Astrocyte of the cerebellum (primary cell): ENCODE data around the gene MYO5A.
A peak's percentile ranks its signal among the peaks of the same experiment; 100 is the strongest.
"Not testable (repeated sequence)": the region's sequence is repeated elsewhere in the genome, so short reads cannot be mapped to it uniquely, and the experiment has no call there.

Experiments
- DNase-seq: peaks from one replicate; pipeline ENCODE4 v3.0.0-alpha.2; 2011; ENCODE audit warnings: low read depth
- H3K4me3 ChIP-seq: 2 replicates; pipeline ENCODE4 v1.5.1; 2011; ENCODE audit warnings: mild to moderate bottlenecking, low read depth, low read length, moderate library complexity
- in situ Hi-C: cut with HindIII; loops from 2 replicates; pipeline ENCODE4 v1.10.0; 2017; ENCODE audit warnings: low sequenced_read_pairs
- TF ChIP-seq, protein P1 (sequence below): IDR thresholded peaks from 2 replicates; pipeline ENCODE4 v1.5.1; 2012; ENCODE audit warnings: low read length, low read depth, moderate library complexity, mild to moderate bottlenecking; ENCODE audit errors: missing control alignments

The MYO5A gene

DNA sequence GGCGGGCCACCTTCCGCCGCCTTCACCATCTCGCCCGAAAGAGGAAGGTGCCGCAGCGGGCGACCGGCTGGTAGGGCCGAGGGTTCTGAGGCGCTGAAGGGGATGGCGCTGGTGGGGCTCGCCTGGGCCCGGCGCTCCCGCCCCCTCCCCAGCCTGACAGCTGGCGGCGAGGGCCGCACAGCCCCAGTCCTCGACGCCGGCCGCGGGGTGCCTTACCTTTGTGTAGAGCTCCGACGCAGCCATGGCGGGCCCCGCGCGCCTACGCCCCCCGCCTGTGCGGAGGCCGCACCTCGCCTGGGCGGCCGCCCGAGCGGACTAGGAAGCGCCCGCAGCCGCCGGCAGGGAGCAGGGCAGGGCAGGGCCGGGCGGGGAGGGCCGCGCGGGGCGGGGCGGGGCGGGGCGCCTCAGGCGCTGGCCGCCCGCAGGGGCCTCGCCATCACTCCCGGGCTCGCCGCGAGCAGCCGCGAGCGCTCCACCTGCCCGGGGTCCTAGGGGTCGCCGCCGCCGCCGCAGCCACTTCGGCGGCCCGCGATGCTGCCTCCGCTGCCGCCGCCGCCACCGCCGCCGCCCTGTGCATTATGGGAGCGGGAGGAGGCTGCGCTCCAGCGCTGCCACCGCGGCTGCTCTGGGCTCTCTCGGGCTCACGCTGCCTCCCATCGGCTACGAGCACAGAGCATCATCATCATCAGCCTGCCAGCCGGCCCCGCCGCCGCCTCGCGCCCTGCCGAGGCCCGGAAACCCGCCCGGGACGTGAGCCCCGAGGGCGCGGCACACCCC, at the start of gene MYO5A:
Gene MYO5A (minus strand): TSS at position 317 of the 777 bp plus-strand sequence. CDS start 74 bp downstream, at position 243.
- in situ Hi-C loops, result no loop called here
- peak; percentile 18 for DNase-seq

DNA sequence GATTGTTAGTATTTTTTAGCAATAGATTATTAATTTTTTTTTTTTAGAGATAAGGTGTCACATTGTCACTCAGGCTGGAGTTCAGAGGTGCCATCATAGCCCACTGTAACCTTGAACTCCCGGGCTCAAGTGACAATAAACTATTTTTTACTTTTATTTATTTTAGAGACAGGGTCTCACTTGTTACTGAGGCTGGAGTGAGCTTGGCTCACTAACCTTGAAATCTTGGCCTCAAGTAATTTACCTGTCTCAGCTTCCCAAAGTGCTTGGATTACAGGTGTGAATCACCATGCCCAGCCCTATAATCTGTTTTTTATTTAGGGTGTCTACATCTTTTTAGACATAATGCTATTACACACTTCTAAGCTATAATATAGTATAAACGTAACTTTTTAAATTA, 48.0 kb upstream of the MYO5A start:
- in situ Hi-C loops, result no loop called here
- TF ChIP-seq, protein P1, sequence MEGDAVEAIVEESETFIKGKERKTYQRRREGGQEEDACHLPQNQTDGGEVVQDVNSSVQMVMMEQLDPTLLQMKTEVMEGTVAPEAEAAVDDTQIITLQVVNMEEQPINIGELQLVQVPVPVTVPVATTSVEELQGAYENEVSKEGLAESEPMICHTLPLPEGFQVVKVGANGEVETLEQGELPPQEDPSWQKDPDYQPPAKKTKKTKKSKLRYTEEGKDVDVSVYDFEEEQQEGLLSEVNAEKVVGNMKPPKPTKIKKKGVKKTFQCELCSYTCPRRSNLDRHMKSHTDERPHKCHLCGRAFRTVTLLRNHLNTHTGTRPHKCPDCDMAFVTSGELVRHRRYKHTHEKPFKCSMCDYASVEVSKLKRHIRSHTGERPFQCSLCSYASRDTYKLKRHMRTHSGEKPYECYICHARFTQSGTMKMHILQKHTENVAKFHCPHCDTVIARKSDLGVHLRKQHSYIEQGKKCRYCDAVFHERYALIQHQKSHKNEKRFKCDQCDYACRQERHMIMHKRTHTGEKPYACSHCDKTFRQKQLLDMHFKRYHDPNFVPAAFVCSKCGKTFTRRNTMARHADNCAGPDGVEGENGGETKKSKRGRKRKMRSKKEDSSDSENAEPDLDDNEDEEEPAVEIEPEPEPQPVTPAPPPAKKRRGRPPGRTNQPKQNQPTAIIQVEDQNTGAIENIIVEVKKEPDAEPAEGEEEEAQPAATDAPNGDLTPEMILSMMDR, result no peak
- DNase-seq, result no peak
- no peak overlapping the region for H3K4me3 ChIP-seq

More for the DNA sequence above, at the start of gene MYO5A:
- peak within 1 kb of the TSS; percentile 62 for H3K4me3 ChIP-seq
- TF ChIP-seq, protein P1, result no peak

DNA sequence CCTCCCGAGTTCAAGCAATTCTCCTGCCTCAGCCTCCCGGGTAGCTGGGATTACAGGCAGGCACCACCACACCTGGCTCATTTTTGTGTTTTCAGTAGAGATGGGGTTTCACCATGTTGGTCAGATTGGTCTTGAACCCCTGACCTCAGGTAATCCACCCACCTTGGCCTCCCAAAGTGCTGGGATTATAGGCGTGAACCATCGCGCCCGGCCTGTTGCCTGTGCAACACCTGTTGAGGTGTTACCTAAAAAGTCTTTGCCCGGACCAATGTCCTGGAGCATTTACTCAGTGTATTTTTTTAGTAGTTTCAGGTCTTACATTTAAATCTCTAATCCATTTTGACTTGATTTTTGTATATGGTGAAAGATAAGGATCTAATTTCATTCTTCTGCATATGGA, 46.9 kb upstream of the MYO5A start:
- DNase-seq, in situ Hi-C loops, H3K4me3 ChIP-seq: not testable (repeated sequence)

DNA sequence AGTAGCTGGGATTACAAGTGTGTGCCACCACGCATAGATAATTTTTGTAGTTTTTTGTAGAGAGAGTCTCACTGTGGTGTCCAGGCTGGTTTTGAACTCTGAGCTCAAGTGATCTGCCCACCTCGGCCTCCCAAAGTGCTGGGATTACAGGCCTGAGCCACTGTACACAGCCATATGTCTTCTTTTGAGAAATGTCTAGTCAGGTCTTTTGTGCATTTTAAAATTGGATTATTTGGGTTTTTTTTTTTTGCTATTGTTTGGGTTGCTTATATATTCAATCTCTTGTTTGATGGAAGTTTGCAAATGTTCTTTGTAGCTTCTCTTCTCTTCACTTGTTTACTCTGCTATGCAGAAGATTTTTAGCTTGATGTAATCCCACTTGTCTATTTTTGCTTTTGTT, 46.4 kb upstream of the MYO5A start:
- TF ChIP-seq, protein P1, result no peak
- in situ Hi-C loops, result no loop called here
- DNase-seq, result no peak
- H3K4me3 ChIP-seq, result no peak overlapping the region

DNA sequence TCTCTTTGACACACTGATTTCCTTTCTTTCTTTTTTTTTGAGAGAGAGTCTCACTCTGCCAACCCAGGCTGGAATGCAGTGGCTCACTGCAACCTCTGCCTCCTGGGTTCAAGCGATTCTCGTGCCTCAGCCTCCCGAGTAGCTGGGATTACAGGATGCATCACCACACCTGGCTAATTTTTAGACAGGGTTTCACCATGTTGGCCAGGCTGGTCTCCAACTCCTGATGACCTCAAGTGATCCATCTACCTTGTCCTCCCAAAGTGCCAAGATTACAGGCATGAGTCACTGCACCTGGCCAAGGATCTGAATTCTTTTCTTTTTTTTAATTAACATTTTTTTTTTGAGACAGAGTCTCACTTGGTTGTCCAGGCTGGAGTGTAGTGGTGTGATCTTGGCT, 45.9 kb upstream of the MYO5A start:
- in situ Hi-C loops, DNase-seq, H3K4me3 ChIP-seq: not testable (repeated sequence)

DNA sequence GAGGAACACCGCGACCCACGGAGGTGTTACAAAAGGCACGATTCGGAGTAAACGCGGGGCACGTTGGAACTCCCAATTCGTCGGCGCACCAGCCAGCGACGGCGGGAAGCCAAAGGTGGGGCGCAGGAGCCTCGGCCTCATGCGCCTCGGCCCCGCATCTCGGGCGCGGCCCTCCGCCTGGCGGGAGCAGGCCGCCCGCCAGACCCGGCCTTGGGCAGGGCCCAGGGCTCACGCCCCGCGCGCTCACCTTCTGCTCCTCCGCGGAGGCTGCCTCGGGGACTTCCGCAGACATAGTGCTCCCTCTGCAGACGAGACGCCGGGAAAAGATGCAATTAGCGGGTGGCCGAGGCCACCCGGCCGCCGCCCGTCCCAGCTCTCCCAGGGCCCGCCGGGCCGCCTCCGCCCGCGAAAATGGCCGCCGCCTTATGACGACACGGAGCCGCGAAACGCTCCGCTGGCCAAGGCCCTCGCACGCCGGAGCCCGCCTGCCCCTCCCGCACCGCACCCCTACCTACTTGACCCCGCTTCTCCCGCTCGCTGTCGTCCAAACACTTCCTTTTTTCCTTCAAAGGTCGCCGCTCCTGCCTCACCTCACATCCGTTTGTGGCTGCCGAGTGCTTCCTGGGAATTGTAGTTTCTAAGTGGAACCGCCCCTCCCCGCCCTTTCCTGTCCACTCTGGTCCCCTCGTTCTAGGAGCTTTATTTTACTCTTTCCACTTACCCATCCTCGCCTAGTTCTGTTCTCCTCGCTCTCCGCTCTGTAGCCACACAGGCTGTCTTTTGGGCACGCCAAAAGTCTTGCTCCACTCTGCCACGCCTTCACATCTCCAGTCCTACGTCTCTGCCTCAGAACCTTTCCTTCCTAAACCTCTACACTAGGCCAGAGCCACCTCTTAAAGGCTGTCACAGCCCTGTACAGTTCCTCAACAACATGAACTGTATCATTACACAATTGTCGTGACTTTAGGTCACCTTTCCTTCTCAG, 40.2 kb upstream of the MYO5A start, which contains the start of gene ARPP19:
Gene ARPP19 (minus strand): TSS at position 430 of the 985 bp plus-strand sequence. CDS start 138 bp downstream, at position 292.
- peak; percentile 74 for DNase-seq
- TF ChIP-seq, protein P1, result peak; percentile 12
- in situ Hi-C loops, result no loop called here
- H3K4me3 ChIP-seq, result peak within 1 kb of the TSS; percentile 74

DNA sequence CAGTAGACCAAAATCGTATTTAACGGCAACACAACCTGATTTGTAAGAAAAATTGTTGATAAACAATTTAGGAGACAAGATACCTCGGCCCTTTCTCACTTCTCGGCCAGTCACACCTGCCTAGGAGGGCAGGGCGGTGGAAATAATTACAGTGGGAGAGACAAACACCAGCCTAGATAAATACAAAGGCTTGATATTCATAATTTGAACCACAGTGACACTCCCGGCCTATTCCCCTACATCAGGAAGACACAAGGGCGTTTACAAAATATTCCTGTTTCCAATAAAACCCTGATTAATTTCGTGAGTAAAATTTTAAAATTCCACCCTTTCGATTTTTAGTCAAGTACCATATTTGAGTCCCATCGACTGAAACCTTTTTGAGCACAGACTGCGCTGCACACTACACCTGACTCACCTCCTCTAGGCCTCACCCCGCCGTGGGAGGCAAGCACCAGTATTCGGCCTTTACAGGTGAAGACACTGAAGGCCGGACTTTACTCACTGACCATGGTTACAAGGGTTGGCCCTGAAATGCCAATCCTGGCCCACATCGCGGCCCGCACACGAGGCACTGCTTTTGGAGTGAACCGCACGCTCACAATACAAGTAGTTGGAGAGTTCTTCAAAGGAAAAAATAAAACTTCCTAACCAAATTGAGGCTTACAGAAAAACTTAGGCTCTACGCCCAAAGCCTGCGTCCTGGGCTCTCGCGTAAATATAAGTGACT, 39.4 kb upstream of the MYO5A start:
- DNase-seq, result no peak
- in situ Hi-C loops, result no loop called here
- TF ChIP-seq, protein P1, result no peak
- H3K4me3 ChIP-seq, result peak overlapping the region; percentile 74
